ENCODE results near the gene SLC40A1.

SLC40A1 gene

GRCh38 chr2:189549449-189549832, 31.1 kb downstream of the SLC40A1 start:
- no peaks in the 10 kb centered on the region for H3K27me3 ChIP-seq (ENCODE audit: control insufficient read depth, low read length)
- H3K4me1 ChIP-seq (ENCODE audit: control insufficient read depth, low read length) = no peaks in the 10 kb centered on the region
- H3K4me3 ChIP-seq (ENCODE audit: low read length) = no peak overlapping the region
- no peak overlapping the region for H3K4me2 ChIP-seq (ENCODE audit: low read length)
- H3K36me3 ChIP-seq (ENCODE audit: control insufficient read depth, low read length) = no peaks in the 10 kb centered on the region
- H3K27ac ChIP-seq (ENCODE audit: low read depth, low read length) = no peak overlapping the region
- no peaks in the 10 kb centered on the region for H3F3A ChIP-seq (ENCODE audit: control insufficient read depth, insufficient read depth)
- no peaks in the 10 kb centered on the region for H4K20me1 ChIP-seq (ENCODE audit: control insufficient read depth, insufficient read depth, low read depth, low read length)
- no peaks in the 10 kb centered on the region for H3K79me2 ChIP-seq (ENCODE audit: control insufficient read depth, low read length)
- no peaks in the 10 kb centered on the region for H3K9me2 ChIP-seq (replicated peaks; ENCODE audit: control insufficient read depth, low read length)
- H3K9me3 ChIP-seq (ENCODE audit: control insufficient read depth, insufficient read depth, low read length) = no peaks in the 10 kb centered on the region
- TF ChIP-seq CTCF (IDR thresholded peaks at IDR 0.05; ENCODE audit: low read depth, low read length, poor library complexity, severe bottlenecking) (no peak), EZH2phosphoT487 (IDR thresholded peaks at IDR 0.05; ENCODE audit: borderline replicate concordance, low read length) (no peak)

GRCh38 chr2:189548666-189549448, 31.7 kb downstream of the SLC40A1 start:
- Histone ChIP-seq H4K20me1 (ENCODE audit: control insufficient read depth, insufficient read depth, low read depth, low read length) (no peaks in the 10 kb centered on the region), H3K36me3 (ENCODE audit: control insufficient read depth, low read length) (no peaks in the 10 kb centered on the region), H3K27me3 (ENCODE audit: control insufficient read depth, low read length) (no peaks in the 10 kb centered on the region), H3K9me2 (replicated peaks; ENCODE audit: control insufficient read depth, low read length) (no peaks in the 10 kb centered on the region), H3K4me3 (ENCODE audit: low read length) (no peak overlapping the region), H3K79me2 (ENCODE audit: control insufficient read depth, low read length) (no peaks in the 10 kb centered on the region), H3F3A (ENCODE audit: control insufficient read depth, insufficient read depth) (no peaks in the 10 kb centered on the region), H3K4me2 (ENCODE audit: low read length) (no peak overlapping the region), H3K27ac (ENCODE audit: low read depth, low read length) (no peak overlapping the region), H3K9me3 (ENCODE audit: control insufficient read depth, insufficient read depth, low read length) (no peaks in the 10 kb centered on the region), H3K4me1 (ENCODE audit: control insufficient read depth, low read length) (no peaks in the 10 kb centered on the region)
- TF ChIP-seq CTCF (IDR thresholded peaks at IDR 0.05; ENCODE audit: low read depth, low read length, poor library complexity, severe bottlenecking) (no peak), EZH2phosphoT487 (IDR thresholded peaks at IDR 0.05; ENCODE audit: borderline replicate concordance, low read length) (no peak)

- Histone ChIP-seq H3K4me1 (ENCODE audit: control insufficient read depth, low read length) (no peaks in the 10 kb centered on the region), H3F3A (ENCODE audit: control insufficient read depth, insufficient read depth) (no peaks in the 10 kb centered on the region), H4K20me1 (ENCODE audit: control insufficient read depth, insufficient read depth, low read depth, low read length) (no peaks in the 10 kb centered on the region), H3K79me2 (ENCODE audit: control insufficient read depth, low read length) (no peaks in the 10 kb centered on the region), H3K9me2 (replicated peaks; ENCODE audit: control insufficient read depth, low read length) (no peaks in the 10 kb centered on the region), H3K27me3 (ENCODE audit: control insufficient read depth, low read length) (no peaks in the 10 kb centered on the region; the same call in 1 of the 2 replicates), H3K4me2 (ENCODE audit: low read length) (no peak overlapping the region), H3K27ac (ENCODE audit: low read depth, low read length) (no peak overlapping the region), H3K9me3 (ENCODE audit: control insufficient read depth, insufficient read depth, low read length) (no peaks in the 10 kb centered on the region), H3K4me3 (ENCODE audit: low read length) (no peak overlapping the region), H3K36me3 (ENCODE audit: control insufficient read depth, low read length) (no peaks in the 10 kb centered on the region)
- TF ChIP-seq CTCF (IDR thresholded peaks at IDR 0.05; ENCODE audit: low read depth, low read length, poor library complexity, severe bottlenecking) = no peak
- TF ChIP-seq EZH2phosphoT487 (IDR thresholded peaks at IDR 0.05; ENCODE audit: borderline replicate concordance, low read length) = no peak
These were observed 35.2 kb downstream of the SLC40A1 start for GRCh38 chr2:189545418-189545817.

All from DOHH2 (cell line).